Osteocyte (in vitro differentiated cells): ENCODE measurements around the gene TRPC6. TPM values are rescaled to one million over a fixed set of nuclear protein-coding genes. Genes with fewer than 3 reads are reported as not detected.
A peak's percentile ranks its signal among the peaks of the same experiment; 100 is the strongest.
"Not testable (repeated sequence)": the region's sequence is repeated elsewhere in the genome, so short reads cannot be mapped to it uniquely, and the experiment has no call there.

Experiments used
- DNase-seq: peaks from one replicate; pipeline ENCODE4 v3.0.0; 2021; ENCODE audit warnings: mixed read lengths; ENCODE audit not compliant: unreplicated experiment; ENCODE audit errors: extremely low spot score
- H3K27ac Mint-ChIP-seq: one replicate; pipeline ENCODE4 v1.8.0; 2021; ENCODE audit warnings: mild to moderate bottlenecking, mixed read lengths; ENCODE audit not compliant: unreplicated experiment
- H3K27me3 Mint-ChIP-seq: one replicate; pipeline ENCODE4 v1.8.0; 2021; ENCODE audit warnings: mixed read lengths; ENCODE audit not compliant: unreplicated experiment
- H3K36me3 Mint-ChIP-seq: one replicate; pipeline ENCODE4 v1.8.0; 2021; ENCODE audit warnings: mixed read lengths; ENCODE audit not compliant: unreplicated experiment
- H3K4me1 Mint-ChIP-seq: one replicate; pipeline ENCODE4 v1.8.0; 2021; ENCODE audit warnings: mixed read lengths; ENCODE audit not compliant: unreplicated experiment
- H3K4me3 Mint-ChIP-seq: one replicate; pipeline ENCODE4 v1.8.0; 2021; ENCODE audit warnings: mild to moderate bottlenecking, moderate library complexity, mixed read lengths; ENCODE audit not compliant: unreplicated experiment
- H3K9me3 Mint-ChIP-seq: one replicate; pipeline ENCODE4 v1.8.0; 2021; ENCODE audit warnings: mixed read lengths; ENCODE audit not compliant: unreplicated experiment
- CTCF ChIP-seq: fragments of 200-600 bp; sonication (generic); IDR thresholded peaks from 2 replicates; pipeline ENCODE4 v1.5.0; 2021; ENCODE audit warnings: antibody characterized with exemption, mild to moderate bottlenecking, moderate library complexity
- total RNA-seq: library from RNA; stranded (reverse); gene quantifications from 2 replicates; pipeline ENCODE4 v1.2.1, GENCODE V29; 2021

Gene TRPC6
- total RNA-seq, 1 donor from 2014 or later: 40.7 TPM

- peaks cover 73% of the 10 kb centered on the region for H3K4me1 Mint-ChIP-seq
These were observed 139.6 kb downstream of the TRPC6 start for GRCh38 chr11:101444164-101444563.

GRCh38 chr11:101442936-101443521, 140.8 kb downstream of the TRPC6 start:
- peaks cover 6% of the 10 kb centered on the region for H3K9me3 Mint-ChIP-seq
- H3K27ac Mint-ChIP-seq: peak overlapping the region; percentile 68
- DNase-seq: no peak
- peaks cover under 1% of the 10 kb centered on the region for H3K36me3 Mint-ChIP-seq
- peaks cover 69% of the 10 kb centered on the region for H3K4me1 Mint-ChIP-seq
- no peaks in the 10 kb centered on the region for H3K27me3 Mint-ChIP-seq
- no peak overlapping the region for H3K4me3 Mint-ChIP-seq
- no peak for TF ChIP-seq CTCF

More at GRCh38 chr11:101444164-101444563, 139.6 kb downstream of the TRPC6 start:
- no peak for DNase-seq
- no peak for TF ChIP-seq CTCF
- Mint-ChIP-seq H3K27me3 (no peaks in the 10 kb centered on the region), H3K9me3 (peaks cover 6% of the 10 kb centered on the region), H3K27ac (peak overlapping the region; percentile 68), H3K36me3 (peaks cover 5% of the 10 kb centered on the region), H3K4me3 (no peak overlapping the region)

- H3K27ac Mint-ChIP-seq: peak overlapping the region; percentile 93
- H3K9me3 Mint-ChIP-seq: peaks cover 6% of the 10 kb centered on the region
- H3K4me1 Mint-ChIP-seq: peaks cover 60% of the 10 kb centered on the region
- no peaks in the 10 kb centered on the region for H3K27me3 Mint-ChIP-seq
- no peak overlapping the region for H3K4me3 Mint-ChIP-seq
- H3K36me3 Mint-ChIP-seq: no peaks in the 10 kb centered on the region
- DNase-seq: no peak
- no peak for TF ChIP-seq CTCF
These were observed 141.6 kb downstream of the TRPC6 start for GRCh38 chr11:101442171-101442570.

- Mint-ChIP-seq H3K36me3 (no peaks in the 10 kb centered on the region), H3K4me1 (peaks cover 57% of the 10 kb centered on the region), H3K4me3 (no peak overlapping the region), H3K27ac (peak overlapping the region; percentile 93), H3K9me3 (peaks cover 5% of the 10 kb centered on the region), H3K27me3 (no peaks in the 10 kb centered on the region)
- DNase-seq: no peak
- no peak for TF ChIP-seq CTCF
These were observed 142.1 kb downstream of the TRPC6 start for GRCh38 chr11:101441747-101442146.

GRCh38 chr11:101439488-101439887, 144.3 kb downstream of the TRPC6 start:
- Mint-ChIP-seq H3K27me3 (no peaks in the 10 kb centered on the region), H3K27ac (no peak overlapping the region), H3K36me3 (no peaks in the 10 kb centered on the region), H3K4me3 (no peak overlapping the region), H3K4me1 (peaks cover 40% of the 10 kb centered on the region), H3K9me3 (no peaks in the 10 kb centered on the region)
- no peak for DNase-seq
- TF ChIP-seq CTCF: no peak

GRCh38 chr11:101438708-101439107, 145.1 kb downstream of the TRPC6 start:
- not testable (repeated sequence) for H3K27ac Mint-ChIP-seq, DNase-seq, H3K36me3 Mint-ChIP-seq, H3K9me3 Mint-ChIP-seq, H3K27me3 Mint-ChIP-seq, H3K4me3 Mint-ChIP-seq
- peaks cover 32% of the 10 kb centered on the region for H3K4me1 Mint-ChIP-seq
